Bronchial epithelial cell (primary cell): ENCODE measurements around the gene CDC42EP3. TPM values are rescaled to one million over a fixed set of nuclear protein-coding genes. Genes with fewer than 3 reads are reported as not detected.

Experiments
- DNase-seq: peaks from one replicate; pipeline ENCODE4 v3.0.0-alpha.2; 2010; ENCODE audit warnings: low read depth
- FAIRE-seq: peaks from 2 replicates; lab custom pipeline; 2011; peaks lifted over from hg19 to GRCh38; lab: Jason Lieb, UNC
- H3K27me3 ChIP-seq: 2 replicates; pipeline ENCODE4 v1.5.1; 2011; ENCODE audit warnings: low read length; ENCODE audit not compliant: control insufficient read depth, insufficient read depth
- H3K36me3 ChIP-seq: 2 replicates; pipeline ENCODE4 v1.5.1; 2011; ENCODE audit warnings: low read length; ENCODE audit not compliant: control insufficient read depth, insufficient read depth
- H3K4me3 ChIP-seq: 2 replicates; pipeline ENCODE4 v1.5.1; 2011; ENCODE audit warnings: mild to moderate bottlenecking, low read depth, low read length, control low read depth
- total RNA-seq: library from RNA; depleted of rRNA; stranded (reverse); fragments of >200 nt; gene quantifications from 2 replicates; pipeline ENCODE4 v1.2.1, GENCODE V29; 2014
- TF ChIP-seq, protein P1 (sequence below): IDR thresholded peaks from 2 replicates; pipeline ENCODE4 v1.5.1; 2011; ENCODE audit warnings: mild to moderate bottlenecking, moderate library complexity, low read length, control low read depth, inconsistent platforms; ENCODE audit not compliant: insufficient read depth, severe bottlenecking

CDC42EP3 gene
- total RNA-seq, 1 donor from 2014 or later, result 10.5 TPM

DNA sequence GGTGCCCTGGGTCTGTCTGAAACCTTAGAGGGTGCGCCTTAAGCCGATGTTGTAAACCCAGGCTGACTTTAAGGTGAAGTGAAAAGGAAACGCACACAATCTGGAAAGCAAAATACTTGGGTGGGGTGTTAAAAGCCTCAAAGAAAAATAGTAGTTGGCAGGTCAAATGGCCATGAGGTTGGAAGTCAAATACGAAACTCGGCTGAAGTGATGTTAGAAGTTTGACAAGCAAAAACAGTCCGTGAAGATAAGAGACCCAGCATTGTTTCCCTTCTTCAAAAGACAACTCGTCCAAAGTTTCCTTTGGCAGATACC, 1.4 kb upstream of the CDC42EP3 start:
- FAIRE-seq (no peak), DNase-seq (no peak)
- Histone ChIP-seq H3K4me3 (peak overlapping the region; percentile 59), H3K27me3 (no peaks in the 10 kb centered on the region), H3K36me3 (no peaks in the 10 kb centered on the region)
- TF ChIP-seq, protein P1, sequence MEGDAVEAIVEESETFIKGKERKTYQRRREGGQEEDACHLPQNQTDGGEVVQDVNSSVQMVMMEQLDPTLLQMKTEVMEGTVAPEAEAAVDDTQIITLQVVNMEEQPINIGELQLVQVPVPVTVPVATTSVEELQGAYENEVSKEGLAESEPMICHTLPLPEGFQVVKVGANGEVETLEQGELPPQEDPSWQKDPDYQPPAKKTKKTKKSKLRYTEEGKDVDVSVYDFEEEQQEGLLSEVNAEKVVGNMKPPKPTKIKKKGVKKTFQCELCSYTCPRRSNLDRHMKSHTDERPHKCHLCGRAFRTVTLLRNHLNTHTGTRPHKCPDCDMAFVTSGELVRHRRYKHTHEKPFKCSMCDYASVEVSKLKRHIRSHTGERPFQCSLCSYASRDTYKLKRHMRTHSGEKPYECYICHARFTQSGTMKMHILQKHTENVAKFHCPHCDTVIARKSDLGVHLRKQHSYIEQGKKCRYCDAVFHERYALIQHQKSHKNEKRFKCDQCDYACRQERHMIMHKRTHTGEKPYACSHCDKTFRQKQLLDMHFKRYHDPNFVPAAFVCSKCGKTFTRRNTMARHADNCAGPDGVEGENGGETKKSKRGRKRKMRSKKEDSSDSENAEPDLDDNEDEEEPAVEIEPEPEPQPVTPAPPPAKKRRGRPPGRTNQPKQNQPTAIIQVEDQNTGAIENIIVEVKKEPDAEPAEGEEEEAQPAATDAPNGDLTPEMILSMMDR, result no peak

DNA sequence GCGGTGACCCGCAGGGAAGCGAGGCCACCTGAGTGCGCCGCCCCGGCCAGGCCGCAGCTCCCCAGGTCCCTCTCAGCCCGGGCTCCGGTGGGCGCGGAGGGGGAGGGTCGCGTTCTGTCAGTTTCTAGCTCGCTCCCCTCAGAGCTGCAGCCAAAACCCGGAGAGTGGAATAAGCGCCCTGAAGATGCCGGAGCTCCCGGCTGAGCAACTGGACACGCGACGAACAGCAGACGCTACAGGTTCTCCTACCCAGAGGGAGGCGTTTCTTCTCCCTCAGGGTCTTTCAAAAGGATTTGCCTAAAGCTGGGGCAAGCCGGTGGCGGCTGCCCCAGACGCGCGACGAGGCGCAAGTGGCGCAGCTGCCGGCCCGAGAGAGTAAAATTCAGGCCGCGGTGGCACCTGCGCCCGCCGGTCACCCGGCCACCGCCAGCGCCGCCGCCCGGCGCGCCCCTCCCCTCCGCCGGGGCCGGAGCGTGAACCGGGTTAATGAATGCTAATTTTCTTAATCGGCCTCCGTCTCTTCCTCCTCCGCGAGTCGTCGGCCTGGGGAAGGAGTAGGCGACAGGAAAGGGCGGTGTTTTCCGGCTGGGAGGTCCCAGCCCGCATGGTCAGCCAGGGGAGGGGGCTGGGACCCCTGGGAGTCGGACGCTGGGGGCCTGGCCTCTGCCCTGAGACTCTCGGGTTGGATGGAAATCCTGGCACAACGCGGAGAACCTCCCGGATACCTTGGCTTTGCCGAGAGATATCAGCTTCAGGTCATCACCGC, 845 bp upstream of the CDC42EP3 start:
- Histone ChIP-seq H3K36me3 (peaks cover under 1% of the 10 kb centered on the region), H3K27me3 (no peaks in the 10 kb centered on the region), H3K4me3 (peak overlapping the region; percentile 59)
- TF ChIP-seq, protein P1, result no peak
- DNase-seq (peak; percentile 60), FAIRE-seq (no peak)

DNA sequence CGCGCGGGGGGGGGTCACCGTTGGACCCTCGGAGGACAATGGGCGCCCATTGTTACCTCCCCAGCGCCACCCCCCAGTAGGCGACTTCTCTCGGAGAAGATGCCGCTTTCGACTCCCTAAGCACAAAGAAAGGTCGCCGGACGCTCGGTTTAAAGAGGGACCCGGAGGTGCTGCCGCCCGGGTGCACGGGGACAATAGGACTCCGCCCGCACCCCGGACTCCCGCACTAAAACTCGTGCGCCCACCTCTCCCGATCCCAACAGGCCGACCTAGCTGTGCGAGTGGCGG, 318 bp upstream of the CDC42EP3 start:
- DNase-seq, result no peak
- Histone ChIP-seq H3K4me3 (peak overlapping the region; percentile 59), H3K27me3 (no peaks in the 10 kb centered on the region), H3K36me3 (peaks cover 5% of the 10 kb centered on the region)
- TF ChIP-seq, protein P1, result no peak
- no peak for FAIRE-seq

DNA sequence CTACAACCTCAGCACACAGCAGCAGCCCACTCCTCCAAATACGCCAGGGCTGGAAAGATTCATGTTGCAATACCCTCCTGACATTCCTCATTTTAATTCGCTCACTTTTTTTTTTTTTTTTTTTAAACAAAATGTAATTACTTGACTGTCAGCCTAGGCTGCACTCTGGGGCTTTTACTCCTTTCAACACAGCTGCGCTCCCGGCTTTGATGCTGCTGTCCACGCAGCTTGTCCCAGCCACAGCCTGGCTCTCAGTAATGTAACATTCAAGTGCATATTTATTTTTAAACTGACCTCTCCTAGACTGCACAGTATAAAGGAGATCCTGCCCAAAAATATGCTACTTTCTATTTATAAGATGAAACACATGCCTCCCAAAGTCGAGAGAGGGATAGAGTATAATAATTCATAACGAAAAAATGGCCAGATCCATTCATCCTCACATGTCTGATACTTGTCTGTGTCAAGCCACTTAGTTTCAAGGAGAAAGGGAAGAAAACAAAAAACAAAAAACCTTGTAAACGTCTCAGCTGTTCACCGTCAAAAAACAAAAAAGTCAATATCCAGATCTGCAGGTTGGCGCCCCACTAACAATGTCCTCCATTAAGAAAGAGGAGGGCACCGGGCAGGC, 949 bp downstream of the CDC42EP3 start:
- H3K36me3 ChIP-seq, result peaks cover 6% of the 10 kb centered on the region
- no peak for FAIRE-seq
- TF ChIP-seq, protein P1, result no peak
- no peak for DNase-seq
- H3K4me3 ChIP-seq, result peak overlapping the region; percentile 59
- no peaks in the 10 kb centered on the region for H3K27me3 ChIP-seq

DNA sequence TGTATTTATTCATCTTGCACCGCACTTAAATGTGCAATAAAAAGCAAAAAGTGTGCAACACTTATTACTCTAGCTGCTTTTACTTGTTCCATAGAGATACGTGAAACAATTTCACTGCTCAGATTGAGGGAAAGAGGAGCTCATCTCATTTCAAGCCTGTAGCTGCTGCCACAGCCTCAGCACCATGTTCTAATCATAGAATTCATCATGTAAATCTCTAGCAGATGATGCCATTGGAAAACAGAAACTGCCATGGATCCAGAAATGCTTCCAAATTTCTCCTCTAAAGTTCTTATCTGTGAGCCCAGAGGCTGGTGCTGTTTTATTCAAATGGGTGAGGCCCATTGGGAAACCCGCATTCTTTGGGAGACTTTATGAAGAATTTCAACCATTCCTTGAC, 2.0 kb downstream of the CDC42EP3 start:
- H3K36me3 ChIP-seq, result peaks cover 7% of the 10 kb centered on the region
- no peak for FAIRE-seq
- TF ChIP-seq, protein P1, result no peak
- no peaks in the 10 kb centered on the region for H3K27me3 ChIP-seq
- DNase-seq, result no peak
- H3K4me3 ChIP-seq, result no peak overlapping the region
